Measurements from ENCODE around the gene KLHL10.

GRCh38 chr17:41868568-41868967 is 30.9 kb downstream of the KLHL10 start:
- TF ChIP-seq POLR2A (IDR thresholded peaks at IDR 0.05) (no peak), CTCF (IDR thresholded peaks at IDR 0.05) (no peak)

Measured in esophagus squamous epithelium (tissue), 4 donors.